AG04449 (cell line): Measurements from ENCODE around the gene UBE3D.

Experiments
- CTCF ChIA-PET: fragments of 350-600 bp; formaldehyde crosslinking; extraction: SDS; loops from one replicate; lab custom pipeline; 2021; ENCODE audit warnings: antibody characterized with exemption; lab: Yijun Ruan, JAX
- POLR2A ChIA-PET: fragments of 400-600, 350-600 bp; formaldehyde crosslinking; extraction: SDS; loops from one replicate; lab custom pipeline; 2020; ENCODE audit warnings: antibody characterized with exemption, inconsistent platforms; lab: Yijun Ruan, JAX
- DNase-seq: peaks from one replicate; pipeline ENCODE4 v3.0.0-alpha.2; 2010; ENCODE audit warnings: low read depth, low spot score
- H3K4me3 ChIP-seq: 2 replicates; pipeline ENCODE4 v1.5.1; 2011; ENCODE audit warnings: low read depth, mild to moderate bottlenecking, control low read depth, low read length
- TF ChIP-seq, protein P1 (sequence below): IDR thresholded peaks from one replicate; pipeline ENCODE4 v1.5.1; 2011; ENCODE audit warnings: mild to moderate bottlenecking, moderate library complexity, low read length, control low read depth, inconsistent platforms; ENCODE audit not compliant: insufficient read depth; ENCODE audit errors: missing control alignments

The UBE3D gene

DNA sequence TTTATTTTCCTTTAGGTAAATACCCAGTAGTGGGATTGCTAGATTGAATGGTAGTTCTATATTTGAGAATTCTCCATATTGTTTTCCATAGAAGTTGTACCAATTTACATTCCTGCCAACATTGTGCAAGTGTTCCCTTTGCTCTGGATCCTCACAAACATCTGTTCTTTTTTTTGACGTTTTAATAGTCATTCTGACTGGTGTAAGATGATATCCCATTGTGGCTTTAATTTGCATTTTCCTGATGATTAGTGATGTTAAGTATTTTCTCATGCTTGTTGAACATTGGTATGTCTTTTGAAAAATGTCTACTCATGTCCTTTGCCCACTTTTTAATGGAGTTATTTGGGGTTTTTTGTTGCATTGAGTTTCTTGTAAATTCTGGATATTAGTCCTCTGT lies 85.6 kb downstream of the UBE3D start:
- no peak overlapping the region for H3K4me3 ChIP-seq
- DNase-seq: peak; percentile 47
- CTCF ChIA-PET: no interaction called here

DNA sequence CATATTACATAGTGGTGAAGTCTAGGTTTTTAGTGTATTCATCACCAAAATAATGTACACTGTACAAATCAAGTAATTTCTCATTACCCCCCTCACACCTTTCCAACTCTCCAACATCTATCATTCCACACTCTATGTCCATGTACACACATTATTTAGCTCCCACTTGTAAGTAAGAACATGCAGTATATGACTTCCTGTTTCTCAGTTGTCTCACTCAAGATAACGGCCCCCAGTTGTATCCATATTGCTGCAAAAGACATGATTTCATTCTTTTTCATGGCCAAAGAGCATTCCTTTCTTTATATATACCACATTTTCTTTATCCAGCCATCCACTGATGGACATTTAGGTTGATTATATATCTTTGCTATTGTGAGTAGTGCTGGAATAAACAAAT lies 86.0 kb downstream of the UBE3D start:
- DNase-seq: no peak
- POLR2A ChIA-PET: no interaction called here
- no peak overlapping the region for H3K4me3 ChIP-seq
- CTCF ChIA-PET: no interaction called here
- TF ChIP-seq, protein P1, sequence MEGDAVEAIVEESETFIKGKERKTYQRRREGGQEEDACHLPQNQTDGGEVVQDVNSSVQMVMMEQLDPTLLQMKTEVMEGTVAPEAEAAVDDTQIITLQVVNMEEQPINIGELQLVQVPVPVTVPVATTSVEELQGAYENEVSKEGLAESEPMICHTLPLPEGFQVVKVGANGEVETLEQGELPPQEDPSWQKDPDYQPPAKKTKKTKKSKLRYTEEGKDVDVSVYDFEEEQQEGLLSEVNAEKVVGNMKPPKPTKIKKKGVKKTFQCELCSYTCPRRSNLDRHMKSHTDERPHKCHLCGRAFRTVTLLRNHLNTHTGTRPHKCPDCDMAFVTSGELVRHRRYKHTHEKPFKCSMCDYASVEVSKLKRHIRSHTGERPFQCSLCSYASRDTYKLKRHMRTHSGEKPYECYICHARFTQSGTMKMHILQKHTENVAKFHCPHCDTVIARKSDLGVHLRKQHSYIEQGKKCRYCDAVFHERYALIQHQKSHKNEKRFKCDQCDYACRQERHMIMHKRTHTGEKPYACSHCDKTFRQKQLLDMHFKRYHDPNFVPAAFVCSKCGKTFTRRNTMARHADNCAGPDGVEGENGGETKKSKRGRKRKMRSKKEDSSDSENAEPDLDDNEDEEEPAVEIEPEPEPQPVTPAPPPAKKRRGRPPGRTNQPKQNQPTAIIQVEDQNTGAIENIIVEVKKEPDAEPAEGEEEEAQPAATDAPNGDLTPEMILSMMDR: no peak

More for the DNA sequence above, 85.6 kb downstream of the UBE3D start:
- POLR2A ChIA-PET: no interaction called here
- TF ChIP-seq, protein P1: no peak

DNA sequence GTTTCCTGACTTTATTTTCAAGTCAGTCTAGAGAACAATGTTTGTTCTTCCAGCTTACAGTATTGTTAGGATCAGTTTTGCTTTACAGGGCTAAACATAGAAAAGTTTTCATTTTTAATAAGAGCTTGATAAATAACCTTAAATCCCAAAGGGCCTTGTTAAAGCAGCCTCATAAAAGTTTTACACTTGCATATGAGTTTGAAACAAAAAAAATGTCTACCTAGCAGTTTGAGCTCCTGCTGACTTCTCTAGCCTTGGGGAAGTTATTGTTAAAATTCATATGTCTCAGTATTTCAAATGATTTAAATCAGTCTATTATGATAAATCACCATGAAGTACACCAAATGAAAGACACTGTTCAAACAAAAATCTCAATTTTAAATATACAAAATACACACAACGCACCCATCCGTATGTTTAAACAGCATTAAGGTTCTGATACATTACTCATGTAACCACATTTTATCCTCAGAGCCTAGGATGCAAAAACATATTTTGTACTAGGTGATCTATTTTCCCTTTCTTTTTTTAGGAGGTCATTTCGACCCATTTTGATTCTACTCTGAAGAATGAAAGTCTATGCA lies 87.2 kb downstream of the UBE3D start:
- ChIA-PET POLR2A (no interaction called here), CTCF (no interaction called here)
- DNase-seq: no peak
- H3K4me3 ChIP-seq: no peak overlapping the region
- TF ChIP-seq, protein P1: no peak

DNA sequence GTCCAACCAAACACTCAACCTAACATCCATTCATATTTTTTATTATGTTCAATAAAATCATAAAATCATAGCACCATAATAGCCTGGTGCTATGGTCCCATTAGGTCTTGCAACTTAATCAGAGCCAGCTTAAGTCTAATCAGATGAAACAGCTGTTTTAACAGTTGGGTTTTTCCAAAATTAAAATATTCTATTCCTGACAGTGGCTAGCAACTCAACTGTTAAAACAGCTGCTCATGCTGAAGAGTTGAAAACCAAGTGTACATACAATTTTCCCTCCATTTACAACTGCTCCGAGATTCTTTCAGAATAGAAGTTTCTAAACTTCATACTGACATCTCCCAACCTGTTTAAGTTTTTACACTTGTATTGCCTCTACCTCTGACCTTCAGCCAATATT lies 89.5 kb downstream of the UBE3D start:
- CTCF ChIA-PET: no interaction called here

DNA sequence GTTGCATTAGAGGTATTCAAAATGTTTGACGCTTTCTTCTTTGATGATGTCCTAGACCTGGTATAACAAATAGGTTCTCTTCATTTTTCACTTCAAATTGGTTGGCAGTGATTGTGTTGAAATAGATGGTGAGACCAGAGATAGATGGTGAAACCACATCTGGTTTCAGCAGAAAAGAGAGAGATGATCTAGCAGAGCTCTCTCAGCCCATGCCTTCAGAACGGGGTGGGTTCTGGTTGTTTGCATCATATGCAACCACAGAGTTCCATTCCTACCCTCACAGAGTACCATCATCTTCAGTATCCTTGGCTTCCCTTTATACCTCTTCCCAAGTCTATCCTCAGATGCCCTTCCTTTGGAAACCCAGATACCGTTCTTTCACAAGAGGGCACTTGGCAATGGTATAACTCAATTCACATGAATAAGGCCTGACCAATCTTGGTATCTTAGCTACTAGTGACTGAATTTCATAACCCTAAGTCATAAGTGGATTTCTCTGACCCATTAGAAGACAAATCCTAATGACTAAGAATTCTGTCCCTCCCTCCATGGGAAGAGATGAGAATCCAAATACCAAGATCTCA lies 93.7 kb downstream of the UBE3D start:
- DNase-seq: no peak
- ChIA-PET CTCF (no interaction called here), POLR2A (no interaction called here)
- TF ChIP-seq, protein P1: no peak
- no peak overlapping the region for H3K4me3 ChIP-seq

More for the DNA sequence above, 89.5 kb downstream of the UBE3D start:
- H3K4me3 ChIP-seq: no peak overlapping the region
- no peak for DNase-seq
- TF ChIP-seq, protein P1: no peak
- POLR2A ChIA-PET: no interaction called here

DNA sequence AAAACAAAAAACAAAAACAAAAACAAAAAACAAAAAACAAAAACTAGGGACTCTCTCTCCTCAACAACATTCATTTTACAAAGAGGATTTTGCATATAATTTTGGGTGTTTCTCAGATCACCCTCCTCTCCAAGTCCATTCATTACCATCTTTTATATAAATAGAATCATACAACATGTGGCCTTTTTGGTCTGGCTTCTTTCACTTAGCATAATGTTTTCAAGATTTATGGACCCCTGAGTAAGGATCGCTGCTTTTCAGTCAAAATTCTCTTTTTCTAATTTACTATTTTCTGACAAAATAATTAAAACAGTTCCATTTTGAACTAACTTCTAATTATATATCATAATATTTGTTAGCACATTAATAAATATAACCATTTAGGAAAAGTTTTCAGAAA lies 94.8 kb downstream of the UBE3D start:
- POLR2A ChIA-PET: no interaction called here
- no peak for DNase-seq
- H3K4me3 ChIP-seq: no peak overlapping the region
- CTCF ChIA-PET: no interaction called here
- TF ChIP-seq, protein P1: no peak
